HepG2 (cell line): Measurements from ENCODE around the gene PTBP2. TPM values are rescaled to one million over a fixed set of nuclear protein-coding genes. Genes with fewer than 3 reads are reported as not detected.

Experiments used
- ATF7-NPFF ChIP-seq: sonication (generic); formaldehyde crosslinking; IDR thresholded peaks from 2 replicates; pipeline ENCODE4 v1.8.1; 2023; ENCODE audit warnings: mild to moderate bottlenecking, low read depth, missing genetic modification reagents, moderate library complexity
- BRF2 ChIP-seq: sonication (generic); formaldehyde crosslinking; IDR thresholded peaks from 2 replicates; pipeline ENCODE4 v1.8.1; 2022; ENCODE audit warnings: mild to moderate bottlenecking, missing genetic modification reagents
- DNMT3B ChIP-seq: conservative IDR thresholded peaks from 2 replicates; pipeline ENCODE4 v1.6.1; 2016; ENCODE audit warnings: missing biosample characterization, control low read depth
- GFI1 ChIP-seq: sonication (generic); formaldehyde crosslinking; IDR thresholded peaks from 2 replicates; pipeline ENCODE4 v1.5.0; 2020; ENCODE audit warnings: missing genetic modification reagents, mild to moderate bottlenecking, borderline replicate concordance
- HES4 ChIP-seq: sonication (generic); formaldehyde crosslinking; IDR thresholded peaks from 2 replicates; pipeline ENCODE4 v1.9.0; 2021; ENCODE audit warnings: mild to moderate bottlenecking, missing genetic modification reagents, borderline replicate concordance
- HMGXB4 ChIP-seq, 2 experiments: sonication (generic) in 1 of 2; formaldehyde crosslinking in 1 of 2; IDR thresholded peaks; 2 replicates each; pipeline versions ENCODE4 v1.4.0 to v1.6.1; 2018 to 2020; ENCODE audit warnings: missing genetic modification reagents in 2 of 2, borderline replicate concordance in 1 of 2, low read depth in 1 of 2, mild to moderate bottlenecking in 1 of 2, missing biosample characterization in 1 of 2
- HNF1B ChIP-seq: sonication (generic); formaldehyde crosslinking; IDR thresholded peaks from 2 replicates; pipeline ENCODE4 v1.5.1; 2020; ENCODE audit warnings: mild to moderate bottlenecking, moderate library complexity, missing genetic modification reagents
- HNRNPL ChIP-seq: fragments of 200-400 bp; formaldehyde crosslinking; IDR thresholded peaks from 2 replicates; pipeline ENCODE4 v1.6.1; 2017; ENCODE audit warnings: mild to moderate bottlenecking, low read depth, low read length
- HOXA5 ChIP-seq: sonication (generic); formaldehyde crosslinking; IDR thresholded peaks from 2 replicates; pipeline ENCODE4 v1.4.0; 2020; ENCODE audit warnings: missing genetic modification reagents
- IKZF4 ChIP-seq: sonication (generic); formaldehyde crosslinking; IDR thresholded peaks from 2 replicates; pipeline ENCODE4 v1.5.1; 2020; ENCODE audit warnings: borderline replicate concordance, mild to moderate bottlenecking, low read depth, missing genetic modification reagents; ENCODE audit errors: not compliant biosample characterization
- KDM4B ChIP-seq: sonication (generic); formaldehyde crosslinking; IDR thresholded peaks from 2 replicates; pipeline ENCODE4 v1.4.0; 2020; ENCODE audit warnings: missing genetic modification reagents
- KLF12 ChIP-seq: sonication (generic); formaldehyde crosslinking; IDR thresholded peaks from 2 replicates; pipeline ENCODE4 v1.4.0; 2020; ENCODE audit warnings: missing genetic modification reagents, borderline replicate concordance
- NFIB ChIP-seq: sonication (generic); formaldehyde crosslinking; IDR thresholded peaks from 2 replicates; pipeline ENCODE4 v1.9.0; 2021; ENCODE audit warnings: missing genetic modification reagents, mild to moderate bottlenecking, borderline replicate concordance
- POLR2AphosphoS5 ChIP-seq: IDR thresholded peaks from 2 replicates; pipeline ENCODE4 v1.6.1; 2012; ENCODE audit warnings: low read depth, low read length
- THAP7 ChIP-seq: sonication (generic); formaldehyde crosslinking; IDR thresholded peaks from 2 replicates; pipeline ENCODE4 v1.8.1; 2023; ENCODE audit warnings: mild to moderate bottlenecking, missing genetic modification reagents
- WIZ ChIP-seq: sonication (generic); formaldehyde crosslinking; IDR thresholded peaks from 2 replicates; pipeline ENCODE4 v1.5.1; 2020; ENCODE audit warnings: mild to moderate bottlenecking, missing genetic modification reagents
- ZBTB2 ChIP-seq: sonication (generic); formaldehyde crosslinking; IDR thresholded peaks from 2 replicates; pipeline ENCODE4 v1.8.0; 2022; ENCODE audit warnings: low read depth, missing genetic modification reagents
- ZNF136 ChIP-seq: sonication (generic); formaldehyde crosslinking; IDR thresholded peaks from 2 replicates; pipeline ENCODE4 v1.8.1; 2022; ENCODE audit warnings: low read depth, mild to moderate bottlenecking, moderate library complexity, missing genetic modification reagents
- ZNF143 ChIP-seq: sonication (generic); formaldehyde crosslinking; IDR thresholded peaks from 2 replicates; pipeline ENCODE4 v1.4.0; 2020; ENCODE audit warnings: missing genetic modification reagents
- ZNF441 ChIP-seq: sonication (generic); formaldehyde crosslinking; IDR thresholded peaks from 2 replicates; pipeline ENCODE4 v1.7.0; 2021; ENCODE audit warnings: missing genetic modification reagents, borderline replicate concordance
- ZNF766 ChIP-seq: sonication (generic); formaldehyde crosslinking; IDR thresholded peaks from 2 replicates; pipeline ENCODE4 v1.5.0; 2020; ENCODE audit warnings: missing genetic modification reagents, borderline replicate concordance
- ZNF777 ChIP-seq: sonication (generic); formaldehyde crosslinking; IDR thresholded peaks from 2 replicates; pipeline ENCODE4 v1.4.0; 2020; ENCODE audit warnings: missing genetic modification reagents
- polyA plus RNA-seq, 8 experiments: library from polyadenylated mRNA; depleted of rRNA in 3 of 8; stranded (reverse) in 7 of 8; unstranded in 1 of 8; fragments of >200 nt; fragmentation: Illumina TruSeq in 4 of 8; extraction: Trizol in 4 of 8; gene quantifications; 2 replicates each; pipeline versions ENCODE4 v1.2.1 to v1.2.3, GENCODE V29; 2011 to 2016; ENCODE audit warnings: low read depth in 4 of 8, missing spikeins in 1 of 8, mixed read lengths in 1 of 8; ENCODE audit not compliant: insufficient read depth in 1 of 8
- total RNA-seq, 5 experiments: library from RNA; depleted of rRNA; stranded (reverse); fragments of >200 nt; fragmentation: Illumina TruSeq; extraction: Trizol; gene quantifications; 2 replicates each; pipeline ENCODE4 v1.2.3, GENCODE V29; 2016; ENCODE audit warnings: low read depth in 1 of 5

Gene PTBP2
- total and polyA plus RNA-seq, 2 of the 13 experiments (the other 11 are each of a cell fraction or from before 2014, with no cell fraction given) = 10.5 to 14.1 TPM

GRCh38 chr1:96721416-96722160, at the start of gene PTBP2 (continued):
- 0 out of 2 replicates have a peak, but pooled peaks have one; percentile 18 for TF ChIP-seq HES4 (CRISPR knock-in tag)
- no peak; the same call in 1 of the 2 replicates for TF ChIP-seq ZNF143 (CRISPR knock-in tag)
- 0 out of 2 replicates have a peak, but pooled peaks have one; percentile 26 for TF ChIP-seq WIZ
- 0 out of 2 replicates have a peak, but pooled peaks have one; percentile 18 for TF ChIP-seq GFI1
- peak; percentile 43; the same call in 1 of the 2 replicates for TF ChIP-seq ATF7-NPFF (CRISPR knock-in tag)
- peak; percentile 72 for TF ChIP-seq THAP7 (CRISPR knock-in tag)
- TF ChIP-seq IKZF4 (CRISPR knock-in tag) = peak; percentile 77
- TF ChIP-seq ZNF441 (CRISPR knock-in tag) = 0 out of 2 replicates have a peak, but pooled peaks have one; percentile 39
- no peak for TF ChIP-seq BRF2
- TF ChIP-seq HNF1B = peak; percentile 58; the same call in 1 of the 2 replicates
- TF ChIP-seq POLR2AphosphoS5 = peak; percentile 65
- no peak; the same call in 1 of the 2 replicates for TF ChIP-seq ZBTB2 (CRISPR knock-in tag)
- TF ChIP-seq KLF12 (CRISPR knock-in tag) = no peak
- no peak for TF ChIP-seq HOXA5
- no peak for TF ChIP-seq DNMT3B (CRISPR knock-in tag)
- TF ChIP-seq ZNF136 (CRISPR knock-in tag) = no peak
- 0 out of 2 replicates have a peak, but pooled peaks have one; percentile 15 for TF ChIP-seq HNRNPL
- peak; percentile 23 for TF ChIP-seq ZNF777
- no peak for TF ChIP-seq ZNF766 (CRISPR knock-in tag)
- TF ChIP-seq NFIB (CRISPR knock-in tag) = no peak
- no peak for TF ChIP-seq KDM4B (CRISPR knock-in tag)
- TF ChIP-seq HMGXB4 (CRISPR knock-in tag; IDR thresholded peaks at IDR 0.05; ENCODE audit: borderline replicate concordance in 1 of 2, low read depth in 1 of 2) = peak; percentile 24 to 81; a peak in 2 of 4 replicates
